Stimulated activated effector memory CD8-positive, alpha-beta T cell treated with anti-CD3 and anti-CD28 coated beads, Interleukin-12 subunit alpha, Interleukin-12 subunit beta, amount 100 ng/mL, for 72 hours (primary cell): Measurements from ENCODE around the gene ZMYM1.
A peak's percentile ranks its signal among the peaks of the same experiment; 100 is the strongest.

ENCODE experiments used
- ATAC-seq: fragments of 150-1000 bp; cut with Tn5 transposase; 2 replicates; pipeline ENCODE4 v1.10.0; 2021
- DNase-seq, 2 donors: peaks; one replicate each; pipeline ENCODE4 v3.0.0; 2021 to 2022; ENCODE audit warnings: low spot score in 2 of 2
- H3K27ac Mint-ChIP-seq: one replicate; pipeline ENCODE4 v1.8.0; 2022; ENCODE audit warnings: mild to moderate bottlenecking, mixed read lengths
- H3K36me3 Mint-ChIP-seq: one replicate; pipeline ENCODE4 v1.8.0; 2022; ENCODE audit warnings: mild to moderate bottlenecking, mixed read lengths
- H3K4me1 Mint-ChIP-seq: one replicate; pipeline ENCODE4 v1.8.0; 2022; ENCODE audit warnings: mixed read lengths
- H3K4me3 Mint-ChIP-seq: one replicate; pipeline ENCODE4 v1.8.0; 2022; ENCODE audit warnings: mild to moderate bottlenecking, mixed read lengths
- H3K9me3 Mint-ChIP-seq: one replicate; pipeline ENCODE4 v1.8.0; 2022; ENCODE audit warnings: mixed read lengths

The ZMYM1 gene

DNA sequence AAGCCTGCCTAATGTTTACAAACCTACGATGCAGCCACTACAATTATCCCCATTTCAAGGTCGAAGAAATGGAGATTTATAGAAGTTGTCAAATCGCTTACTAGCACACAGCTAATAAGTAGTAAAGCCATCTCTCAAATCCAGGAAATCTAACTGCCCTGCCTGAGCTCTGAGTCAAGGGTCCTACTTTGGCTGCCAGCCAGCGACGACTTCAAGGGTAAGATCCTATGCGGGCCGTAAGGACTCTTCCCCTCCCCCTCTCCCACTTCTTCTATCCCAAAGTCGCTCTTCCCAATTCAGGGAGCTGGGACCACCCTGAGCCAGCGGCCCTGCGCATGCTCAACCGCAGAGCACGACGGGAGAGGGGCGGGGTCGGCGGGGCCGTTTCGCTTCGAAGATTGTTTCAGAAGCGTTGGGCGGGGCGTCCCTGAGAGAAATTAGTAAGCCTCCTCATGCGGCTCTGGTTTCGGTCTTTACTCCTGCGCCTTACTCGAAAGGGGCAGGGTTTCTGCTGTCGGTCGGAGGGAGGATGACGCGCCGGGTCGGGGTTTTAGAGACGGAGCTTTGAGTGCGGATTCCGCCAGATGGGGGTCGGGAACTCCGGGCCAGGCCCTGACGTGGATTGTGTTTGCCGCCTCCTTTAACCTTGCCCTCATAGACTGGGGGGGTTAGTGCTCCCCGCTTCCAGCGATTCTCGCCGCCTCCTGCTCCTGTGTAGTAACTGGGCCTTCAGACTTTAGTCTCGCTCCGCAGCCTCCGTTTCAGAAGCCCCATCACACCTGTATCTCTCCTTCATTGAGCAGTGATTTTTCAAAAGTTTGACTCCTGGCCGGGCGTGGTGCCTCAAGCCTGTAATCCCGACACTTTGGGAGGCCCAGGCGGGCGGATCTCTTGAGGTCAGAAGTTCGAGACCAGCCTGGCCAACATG lies at the start of gene ZMYM1:
Gene ZMYM1 (plus strand): TSS at position 383 of the 928 bp plus-strand sequence. CDS start 14,603 bp downstream, outside the sequence.
- DNase-seq (peak; percentile 72 to 92), ATAC-seq (peak; percentile 99)
- Mint-ChIP-seq H3K9me3 (no peaks in the 10 kb centered on the region), H3K4me3 (peak within 1 kb of the TSS; percentile 89), H3K27ac (peak within 1 kb of the TSS; percentile 99), H3K4me1 (peaks cover 35% of the 10 kb centered on the region), H3K36me3 (peaks cover 18% of the 10 kb centered on the region)

- H3K4me3 Mint-ChIP-seq = peak overlapping the region; percentile 93
- peaks cover 29% of the 10 kb centered on the region for H3K4me1 Mint-ChIP-seq
- no peak overlapping the region for H3K27ac Mint-ChIP-seq
- peaks cover 51% of the 10 kb centered on the region for H3K36me3 Mint-ChIP-seq
- DNase-seq = no peak
- no peak for ATAC-seq
- peaks cover 5% of the 10 kb centered on the region for H3K9me3 Mint-ChIP-seq
Observed at GRCh38 chr1:35029761-35030160, 49.4 kb upstream of the ZMYM1 start.

GRCh38 chr1:35030338-35030737 lies 48.8 kb upstream of the ZMYM1 start:
- Mint-ChIP-seq H3K27ac (peak overlapping the region; percentile 95), H3K9me3 (peaks cover 5% of the 10 kb centered on the region), H3K36me3 (peaks cover 47% of the 10 kb centered on the region), H3K4me1 (peaks cover 28% of the 10 kb centered on the region), H3K4me3 (peak overlapping the region; percentile 93)
- no peak for ATAC-seq
- DNase-seq = no peak

- Mint-ChIP-seq H3K4me1 (peaks cover 23% of the 10 kb centered on the region), H3K27ac (peak overlapping the region; percentile 95), H3K9me3 (peaks cover 5% of the 10 kb centered on the region), H3K4me3 (peak overlapping the region; percentile 93), H3K36me3 (peaks cover 42% of the 10 kb centered on the region)
- peak; percentile 11 to 66 for DNase-seq
- peak; percentile 71 for ATAC-seq
Observed at GRCh38 chr1:35030756-35031446, 48.3 kb upstream of the ZMYM1 start.

DNA sequence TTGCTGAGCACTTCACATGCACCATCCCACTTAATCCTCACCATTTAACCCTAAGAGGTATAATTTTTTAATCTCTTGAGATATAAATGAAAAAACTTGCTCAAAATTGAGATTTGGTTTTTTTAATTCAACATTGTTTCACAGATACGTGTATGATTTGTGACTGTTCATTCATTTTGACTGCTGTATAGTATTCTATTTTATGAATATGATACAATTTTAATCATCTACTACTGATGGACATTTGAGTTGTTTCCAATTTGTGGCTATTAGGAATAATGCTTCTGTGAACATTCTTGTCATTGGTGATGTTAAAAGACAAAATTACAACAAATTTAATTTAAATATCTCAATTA lies 46.8 kb upstream of the ZMYM1 start:
- H3K9me3 Mint-ChIP-seq = peaks cover 5% of the 10 kb centered on the region
- peak overlapping the region; percentile 93 for H3K4me3 Mint-ChIP-seq
- no peak overlapping the region for H3K27ac Mint-ChIP-seq
- ATAC-seq (no peak), DNase-seq (no peak)
- peaks cover 13% of the 10 kb centered on the region for H3K4me1 Mint-ChIP-seq
- peaks cover 32% of the 10 kb centered on the region for H3K36me3 Mint-ChIP-seq

GRCh38 chr1:35033346-35033745 lies 45.8 kb upstream of the ZMYM1 start:
- H3K4me3 Mint-ChIP-seq = no peak overlapping the region
- no peak overlapping the region for H3K27ac Mint-ChIP-seq
- peaks cover 24% of the 10 kb centered on the region for H3K36me3 Mint-ChIP-seq
- ATAC-seq (no peak), DNase-seq (no peak)
- peaks cover 5% of the 10 kb centered on the region for H3K9me3 Mint-ChIP-seq
- H3K4me1 Mint-ChIP-seq = peaks cover 8% of the 10 kb centered on the region

DNA sequence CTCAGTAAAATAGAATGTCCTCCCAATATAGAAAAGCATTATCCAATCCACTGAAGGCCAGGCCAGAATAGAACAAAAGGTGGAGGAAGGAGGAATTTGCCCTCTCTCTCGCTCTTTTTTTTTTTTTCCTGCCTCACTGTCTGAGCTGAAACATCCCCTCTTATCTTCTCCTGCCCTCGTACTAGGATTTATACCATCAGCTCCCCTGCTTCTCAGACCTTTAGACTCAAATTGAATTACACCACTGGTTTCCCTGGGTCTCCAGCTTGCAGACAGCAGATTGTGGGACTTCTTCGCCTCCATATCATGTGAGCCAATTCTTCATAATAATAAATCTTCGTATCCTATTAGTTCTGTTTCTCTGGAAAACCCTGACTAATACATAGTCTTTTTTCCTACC lies 42.6 kb upstream of the ZMYM1 start:
- ATAC-seq (no peak), DNase-seq (no peak)
- Mint-ChIP-seq H3K4me3 (no peak overlapping the region), H3K9me3 (peaks cover 5% of the 10 kb centered on the region), H3K4me1 (no peaks in the 10 kb centered on the region), H3K36me3 (peaks cover 4% of the 10 kb centered on the region), H3K27ac (no peak overlapping the region)

DNA sequence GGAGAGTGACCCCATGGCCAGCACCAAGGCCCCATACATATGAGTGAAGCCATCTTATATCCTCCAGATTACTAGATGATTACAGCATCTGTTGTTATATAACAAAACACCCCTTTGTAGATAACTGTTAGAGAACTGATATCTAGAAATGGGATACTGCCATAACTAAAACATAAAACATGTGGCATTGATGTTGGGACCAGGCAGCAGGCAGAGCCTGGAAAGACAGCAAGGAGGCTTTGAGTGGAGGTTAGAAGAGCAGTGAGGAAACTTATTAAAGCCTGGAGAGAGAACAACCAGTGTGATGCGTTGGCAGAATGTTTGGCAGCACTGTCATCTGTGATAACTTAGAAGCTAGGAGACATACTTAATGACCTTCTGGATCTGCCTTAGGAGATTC lies 42.0 kb upstream of the ZMYM1 start:
- no peak overlapping the region for H3K27ac Mint-ChIP-seq
- no peaks in the 10 kb centered on the region for H3K36me3 Mint-ChIP-seq
- ATAC-seq (no peak), DNase-seq (no peak)
- peaks cover 5% of the 10 kb centered on the region for H3K9me3 Mint-ChIP-seq
- H3K4me3 Mint-ChIP-seq = no peak overlapping the region
- H3K4me1 Mint-ChIP-seq = no peaks in the 10 kb centered on the region

DNA sequence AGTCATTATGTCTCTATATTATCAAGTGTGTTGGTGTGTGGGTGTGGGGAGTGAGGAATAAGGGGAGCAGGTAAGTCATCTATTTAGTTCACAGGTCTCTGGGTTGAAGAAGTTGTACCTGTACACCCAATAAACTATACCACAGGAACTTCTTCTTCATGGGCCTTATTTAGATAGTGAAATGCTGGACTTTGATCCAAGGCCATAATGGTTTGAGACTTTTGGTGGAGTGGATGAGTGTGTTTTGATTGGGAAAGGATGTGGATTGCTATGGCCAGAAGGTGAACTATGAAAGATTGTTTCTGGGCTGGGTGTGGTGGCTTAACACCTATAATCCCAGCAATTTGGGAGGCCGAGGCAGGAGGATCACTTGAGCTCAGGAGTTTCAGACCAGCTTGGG lies 40.5 kb upstream of the ZMYM1 start:
- DNase-seq (no peak), ATAC-seq (no peak)
- Mint-ChIP-seq H3K4me1 (no peaks in the 10 kb centered on the region), H3K4me3 (no peak overlapping the region), H3K9me3 (peaks cover 3% of the 10 kb centered on the region), H3K36me3 (no peaks in the 10 kb centered on the region), H3K27ac (no peak overlapping the region)

GRCh38 chr1:35043498-35043897 lies 35.7 kb upstream of the ZMYM1 start:
- ATAC-seq = no peak
- H3K36me3 Mint-ChIP-seq = no peaks in the 10 kb centered on the region
- no peak for DNase-seq
- H3K4me3 Mint-ChIP-seq = no peak overlapping the region
- peaks cover 7% of the 10 kb centered on the region for H3K4me1 Mint-ChIP-seq
- no peaks in the 10 kb centered on the region for H3K9me3 Mint-ChIP-seq
- no peak overlapping the region for H3K27ac Mint-ChIP-seq

DNA sequence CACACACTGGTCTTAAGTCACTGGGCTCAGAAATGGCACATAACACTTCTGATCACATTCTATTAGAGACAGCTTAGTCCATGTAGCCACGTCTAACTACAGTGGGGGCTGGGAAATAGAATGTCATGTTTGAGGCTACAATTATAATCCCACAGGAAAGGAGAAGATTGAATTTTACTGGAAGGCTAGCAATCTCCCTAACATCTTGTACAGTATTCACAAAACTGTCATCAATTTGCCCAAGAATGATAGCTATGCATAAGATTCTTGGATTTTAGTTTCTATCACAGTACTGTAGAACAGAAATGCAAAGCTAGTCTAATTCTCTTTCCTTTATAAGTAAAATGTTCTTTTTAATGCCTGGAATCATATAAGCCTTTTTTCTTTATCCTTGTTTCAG lies 34.8 kb upstream of the ZMYM1 start:
- H3K36me3 Mint-ChIP-seq = no peaks in the 10 kb centered on the region
- H3K4me3 Mint-ChIP-seq = no peak overlapping the region
- peaks cover 7% of the 10 kb centered on the region for H3K4me1 Mint-ChIP-seq
- DNase-seq (no peak), ATAC-seq (no peak)
- no peak overlapping the region for H3K27ac Mint-ChIP-seq
- no peaks in the 10 kb centered on the region for H3K9me3 Mint-ChIP-seq

- Mint-ChIP-seq H3K36me3 (no peaks in the 10 kb centered on the region), H3K9me3 (no peaks in the 10 kb centered on the region), H3K27ac (no peak overlapping the region), H3K4me3 (no peak overlapping the region), H3K4me1 (peaks cover 7% of the 10 kb centered on the region)
- DNase-seq (no peak), ATAC-seq (no peak)
Observed at GRCh38 chr1:35046730-35047129, 32.5 kb upstream of the ZMYM1 start.

DNA sequence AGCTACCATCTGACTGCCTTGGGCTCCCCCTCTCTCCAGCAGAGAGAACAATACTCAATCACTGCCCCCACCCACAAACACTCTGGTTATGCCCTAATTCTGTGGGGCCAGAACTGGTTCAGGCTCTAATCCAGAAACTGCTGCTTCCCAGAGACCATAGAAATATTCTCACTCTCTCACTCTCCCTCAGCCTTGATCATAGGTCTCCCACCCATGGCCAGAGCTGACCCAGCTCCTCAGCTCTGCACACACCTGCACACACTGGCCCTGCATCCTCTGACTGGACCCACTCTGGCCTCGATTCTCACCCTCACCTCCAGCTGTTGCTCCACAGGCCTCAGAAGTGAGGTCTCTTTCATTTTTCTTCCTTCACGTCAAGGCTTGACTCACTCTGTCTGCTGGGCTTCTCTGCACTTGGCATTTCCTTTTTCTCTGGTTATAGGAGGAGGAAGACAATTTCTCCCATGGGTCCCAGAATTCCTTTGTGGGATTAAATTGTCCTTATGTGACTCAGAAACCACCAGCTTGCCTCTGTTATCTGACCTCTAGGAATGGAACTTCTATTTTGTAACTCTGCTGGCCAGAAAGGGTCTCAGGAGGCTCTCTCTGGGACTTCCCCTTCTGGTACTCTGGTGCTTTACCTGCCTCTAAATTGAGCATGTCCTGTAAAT lies 31.9 kb upstream of the ZMYM1 start:
- no peak overlapping the region for H3K4me3 Mint-ChIP-seq
- ATAC-seq (peak; percentile 31), DNase-seq (no peak)
- no peaks in the 10 kb centered on the region for H3K9me3 Mint-ChIP-seq
- no peaks in the 10 kb centered on the region for H3K36me3 Mint-ChIP-seq
- peaks cover 7% of the 10 kb centered on the region for H3K4me1 Mint-ChIP-seq
- H3K27ac Mint-ChIP-seq = no peak overlapping the region

- H3K4me3 Mint-ChIP-seq = no peak overlapping the region
- no peak overlapping the region for H3K27ac Mint-ChIP-seq
- H3K9me3 Mint-ChIP-seq = no peaks in the 10 kb centered on the region
- H3K36me3 Mint-ChIP-seq = no peaks in the 10 kb centered on the region
- H3K4me1 Mint-ChIP-seq = peaks cover 7% of the 10 kb centered on the region
- ATAC-seq = no peak
- DNase-seq = no peak
Observed at GRCh38 chr1:35049116-35049515, 30.1 kb upstream of the ZMYM1 start.

GRCh38 chr1:35053433-35053832 lies 25.8 kb upstream of the ZMYM1 start:
- no peaks in the 10 kb centered on the region for H3K9me3 Mint-ChIP-seq
- ATAC-seq (no peak), DNase-seq (no peak)
- H3K27ac Mint-ChIP-seq = no peak overlapping the region
- H3K36me3 Mint-ChIP-seq = no peaks in the 10 kb centered on the region
- H3K4me1 Mint-ChIP-seq = no peaks in the 10 kb centered on the region
- no peak overlapping the region for H3K4me3 Mint-ChIP-seq
